Caco-2 (cell line): ENCODE results near the gene SMG9. TPM values are rescaled to one million over a fixed set of nuclear protein-coding genes. Genes with fewer than 3 reads are reported as not detected.

ENCODE experiments used
- BruUV-seq: library from RNA; stranded (reverse); fragments of 400-500 nt; replicated peaks from 2 replicates; lab custom pipeline; 2021; lab: Mats Ljungman, UMichigan
- CTCF ChIA-PET: fragments of 300-600 bp; sonication (Branson Sonifier 250); formaldehyde crosslinking; loops from one replicate; lab custom pipeline; 2022; ENCODE audit warnings: antibody characterized with exemption; lab: Charles Lee
- POLR2A ChIA-PET: fragments of 300-600 bp; sonication (Branson Sonifier 250); formaldehyde crosslinking; loops from one replicate; lab custom pipeline; 2022; ENCODE audit warnings: antibody characterized with exemption; lab: Charles Lee
- DNase-seq, 2 experiments: peaks; one replicate each; pipeline versions ENCODE4 v3.0.0 to v3.0.0-alpha.2; 2020 to 2022
- H3K27me3 ChIP-seq: replicated peaks from 2 replicates; pipeline ENCODE4 v1.6.0; 2011; ENCODE audit warnings: low read length; ENCODE audit not compliant: control insufficient read depth, insufficient read depth
- H3K36me3 ChIP-seq: 2 replicates; pipeline ENCODE4 v1.5.1; 2011; ENCODE audit warnings: low read length; ENCODE audit not compliant: control insufficient read depth, insufficient read depth
- H3K4me1 ChIP-seq: fragments of 250-450 bp; sonication (Bioruptor Pico); 2 replicates; pipeline ENCODE4 v1.5.1; 2020; ENCODE audit warnings: mild to moderate bottlenecking
- H3K4me3 ChIP-seq: 2 replicates; pipeline ENCODE4 v1.5.1; 2011; ENCODE audit warnings: low read depth, mild to moderate bottlenecking, control low read depth, low read length
- H3K9me3 ChIP-seq: fragments of 250-450 bp; sonication (Bioruptor Pico); 2 replicates; pipeline ENCODE4 v1.5.1; 2020; ENCODE audit warnings: mild to moderate bottlenecking, moderate library complexity
- H3K27ac Mint-ChIP-seq: one replicate; pipeline ENCODE4 v1.8.0; 2022; ENCODE audit warnings: mixed read lengths; ENCODE audit not compliant: unreplicated experiment
- H3K27me3 Mint-ChIP-seq: one replicate; pipeline ENCODE4 v1.8.0; 2022; ENCODE audit warnings: mixed read lengths; ENCODE audit not compliant: insufficient read depth, unreplicated experiment
- H3K36me3 Mint-ChIP-seq: one replicate; pipeline ENCODE4 v1.8.0; 2022; ENCODE audit warnings: mild to moderate bottlenecking, mixed read lengths; ENCODE audit not compliant: insufficient read depth, unreplicated experiment
- H3K4me1 Mint-ChIP-seq: one replicate; pipeline ENCODE4 v1.8.0; 2022; ENCODE audit warnings: low read depth, mixed read lengths; ENCODE audit not compliant: unreplicated experiment
- H3K4me3 Mint-ChIP-seq: one replicate; pipeline ENCODE4 v1.8.0; 2022; ENCODE audit warnings: mild to moderate bottlenecking, moderate library complexity, mixed read lengths; ENCODE audit not compliant: unreplicated experiment
- H3K9me3 Mint-ChIP-seq: one replicate; pipeline ENCODE4 v1.8.0; 2022; ENCODE audit warnings: mixed read lengths; ENCODE audit not compliant: unreplicated experiment
- intact Hi-C: fragments of 100-400 bp; cut with micrococcal nuclease; formaldehyde crosslinking; loops from one replicate; pipeline ENCODE4 v1.10.0; 2022; ENCODE audit not compliant: unreplicated experiment
- total RNA-seq: library from RNA; stranded (reverse); gene quantifications from 2 replicates; pipeline ENCODE4 v1.2.3, GENCODE V29; 2022
- TF ChIP-seq, protein P1 (sequence below), 2 experiments: fragments of 200-600 bp in 1 of 2; IDR thresholded peaks; 1 replicate in 1 of 2; 2 replicates in 1 of 2; pipeline versions ENCODE4 v1.5.1 to v1.8.0; 2011 to 2022; ENCODE audit warnings: antibody characterized with exemption in 1 of 2, control low read depth in 1 of 2, inconsistent platforms in 1 of 2, low read depth in 1 of 2, low read length in 1 of 2, mild to moderate bottlenecking in 1 of 2, moderate library complexity in 1 of 2; ENCODE audit not compliant: insufficient read depth in 1 of 2, severe bottlenecking in 1 of 2, unreplicated experiment in 1 of 2

The SMG9 gene
- total RNA-seq, 1 experiment from 2014 or later = 87.6 TPM

GRCh38 chr19:43782311-43782660 is 27.5 kb upstream of the SMG9 start:
- no TSS peak for BruUV-seq
- Mint-ChIP-seq H3K4me1 (peaks cover 28% of the 10 kb centered on the region), H3K4me3 (no peak overlapping the region), H3K9me3 (peaks cover 10% of the 10 kb centered on the region), H3K27ac (no peak overlapping the region), H3K27me3 (no peaks in the 10 kb centered on the region), H3K36me3 (no peaks in the 10 kb centered on the region)
- TF ChIP-seq, protein P1, sequence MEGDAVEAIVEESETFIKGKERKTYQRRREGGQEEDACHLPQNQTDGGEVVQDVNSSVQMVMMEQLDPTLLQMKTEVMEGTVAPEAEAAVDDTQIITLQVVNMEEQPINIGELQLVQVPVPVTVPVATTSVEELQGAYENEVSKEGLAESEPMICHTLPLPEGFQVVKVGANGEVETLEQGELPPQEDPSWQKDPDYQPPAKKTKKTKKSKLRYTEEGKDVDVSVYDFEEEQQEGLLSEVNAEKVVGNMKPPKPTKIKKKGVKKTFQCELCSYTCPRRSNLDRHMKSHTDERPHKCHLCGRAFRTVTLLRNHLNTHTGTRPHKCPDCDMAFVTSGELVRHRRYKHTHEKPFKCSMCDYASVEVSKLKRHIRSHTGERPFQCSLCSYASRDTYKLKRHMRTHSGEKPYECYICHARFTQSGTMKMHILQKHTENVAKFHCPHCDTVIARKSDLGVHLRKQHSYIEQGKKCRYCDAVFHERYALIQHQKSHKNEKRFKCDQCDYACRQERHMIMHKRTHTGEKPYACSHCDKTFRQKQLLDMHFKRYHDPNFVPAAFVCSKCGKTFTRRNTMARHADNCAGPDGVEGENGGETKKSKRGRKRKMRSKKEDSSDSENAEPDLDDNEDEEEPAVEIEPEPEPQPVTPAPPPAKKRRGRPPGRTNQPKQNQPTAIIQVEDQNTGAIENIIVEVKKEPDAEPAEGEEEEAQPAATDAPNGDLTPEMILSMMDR (IDR thresholded peaks at IDR 0.05; ENCODE audit: insufficient read depth in 1 of 2, low read depth in 1 of 2, low read length in 1 of 2, severe bottlenecking in 1 of 2, unreplicated experiment in 1 of 2) = no peak
- ChIA-PET CTCF (no interaction called here), POLR2A (no interaction called here)
- no peak overlapping the region for H3K4me3 ChIP-seq
- H3K9me3 ChIP-seq = no peaks in the 10 kb centered on the region
- peaks cover 11% of the 10 kb centered on the region for H3K4me1 ChIP-seq
- H3K27me3 ChIP-seq = no peaks in the 10 kb centered on the region
- no peaks in the 10 kb centered on the region for H3K36me3 ChIP-seq
- intact Hi-C loops = loop anchor here (10.0 kb wide), 2 partner anchors 117 to 187 kb away; partner anchors contain the start of genes IRGQ and ZNF576
- DNase-seq = no peak

- Mint-ChIP-seq H3K4me1 (peaks cover 28% of the 10 kb centered on the region), H3K27ac (no peak overlapping the region), H3K9me3 (peaks cover 10% of the 10 kb centered on the region), H3K4me3 (no peak overlapping the region), H3K36me3 (no peaks in the 10 kb centered on the region), H3K27me3 (no peaks in the 10 kb centered on the region)
- Histone ChIP-seq H3K4me1 (peaks cover 11% of the 10 kb centered on the region), H3K4me3 (no peak overlapping the region), H3K36me3 (no peaks in the 10 kb centered on the region), H3K27me3 (no peaks in the 10 kb centered on the region), H3K9me3 (no peaks in the 10 kb centered on the region)
- no peak for DNase-seq
- ChIA-PET POLR2A (no interaction called here), CTCF (no interaction called here)
- no TSS peak for BruUV-seq
- intact Hi-C loops = loop anchor here (10.0 kb wide), 2 partner anchors 117 to 187 kb away; partner anchors contain the start of genes IRGQ and ZNF576
- TF ChIP-seq, protein P1 (IDR thresholded peaks at IDR 0.05; ENCODE audit: insufficient read depth in 1 of 2, low read depth in 1 of 2, low read length in 1 of 2, severe bottlenecking in 1 of 2, unreplicated experiment in 1 of 2) = no peak
Observed at GRCh38 chr19:43781630-43782310, 27.0 kb upstream of the SMG9 start.

GRCh38 chr19:43780706-43781525 is 26.2 kb upstream of the SMG9 start, which contains the start of gene KCNN4:
Gene KCNN4 (minus strand): TSS chr19:43780973. CDS start chr19:43780861, 112 bp downstream.
- CTCF ChIA-PET = no interaction called here
- Histone ChIP-seq H3K4me1 (peaks cover 11% of the 10 kb centered on the region), H3K36me3 (no peaks in the 10 kb centered on the region), H3K9me3 (no peaks in the 10 kb centered on the region), H3K4me3 (peak within 1 kb of the TSS; percentile 25), H3K27me3 (no peaks in the 10 kb centered on the region)
- Mint-ChIP-seq H3K9me3 (peaks cover 10% of the 10 kb centered on the region), H3K27ac (peak within 1 kb of the TSS; percentile 25), H3K4me1 (peaks cover 28% of the 10 kb centered on the region), H3K36me3 (no peaks in the 10 kb centered on the region), H3K4me3 (peak within 1 kb of the TSS; percentile 50), H3K27me3 (no peaks in the 10 kb centered on the region)
- POLR2A ChIA-PET = no interaction called here
- BruUV-seq = no TSS peak
- intact Hi-C loops = loop anchor here (10.0 kb wide), 2 partner anchors 116 to 186 kb away; partner anchors contain the start of genes IRGQ and ZNF576
- DNase-seq = no peak
- TF ChIP-seq, protein P1 (IDR thresholded peaks at IDR 0.05; ENCODE audit: insufficient read depth in 1 of 2, low read depth in 1 of 2, low read length in 1 of 2, severe bottlenecking in 1 of 2, unreplicated experiment in 1 of 2) = no peak
